Measurements from ENCODE around the gene CASQ1.

The CASQ1 gene

GRCh38 chr1:160214481-160215140, 24.2 kb downstream of the CASQ1 start:
- no peaks in the 10 kb centered on the region for H3K9me3 Mint-ChIP-seq
- no peaks in the 10 kb centered on the region for H3K4me1 Mint-ChIP-seq (ENCODE audit: low read depth)
- H3K27me3 Mint-ChIP-seq (ENCODE audit: low read depth) = no peaks in the 10 kb centered on the region
- peaks cover 32% of the 10 kb centered on the region for H3K36me3 Mint-ChIP-seq (ENCODE audit: low read depth)
- no peak overlapping the region for H3K4me3 Mint-ChIP-seq
- no peak for DNase-seq (ENCODE audit: low spot score)
- H3K27ac Mint-ChIP-seq = no peak overlapping the region

GRCh38 chr1:160216301-160216700, 25.9 kb downstream of the CASQ1 start:
- no peak overlapping the region for H3K4me3 Mint-ChIP-seq
- no peak overlapping the region for H3K27ac Mint-ChIP-seq

GRCh38 chr1:160217481-160218051, 27.2 kb downstream of the CASQ1 start:
- Mint-ChIP-seq H3K4me3 (no peak overlapping the region), H3K9me3 (no peaks in the 10 kb centered on the region), H3K27me3 (ENCODE audit: low read depth) (no peaks in the 10 kb centered on the region), H3K4me1 (ENCODE audit: low read depth) (no peaks in the 10 kb centered on the region), H3K36me3 (ENCODE audit: low read depth) (peaks cover 42% of the 10 kb centered on the region), H3K27ac (no peak overlapping the region)
- no peak for DNase-seq (ENCODE audit: low spot score)

More at GRCh38 chr1:160216301-160216700, 25.9 kb downstream of the CASQ1 start:
- no peaks in the 10 kb centered on the region for H3K27me3 Mint-ChIP-seq (ENCODE audit: low read depth)
- no peaks in the 10 kb centered on the region for H3K4me1 Mint-ChIP-seq (ENCODE audit: low read depth)
- peaks cover 43% of the 10 kb centered on the region for H3K36me3 Mint-ChIP-seq (ENCODE audit: low read depth)
- H3K9me3 Mint-ChIP-seq = no peaks in the 10 kb centered on the region
- no peak for DNase-seq (ENCODE audit: low spot score)

- H3K27me3 Mint-ChIP-seq (ENCODE audit: low read depth) = no peaks in the 10 kb centered on the region
- H3K4me3 Mint-ChIP-seq = no peak overlapping the region
- H3K27ac Mint-ChIP-seq = no peak overlapping the region
- no peaks in the 10 kb centered on the region for H3K9me3 Mint-ChIP-seq
- peaks cover 43% of the 10 kb centered on the region for H3K36me3 Mint-ChIP-seq (ENCODE audit: low read depth)
- DNase-seq (ENCODE audit: low spot score) = no peak
- H3K4me1 Mint-ChIP-seq (ENCODE audit: low read depth) = no peaks in the 10 kb centered on the region
These were observed 28.9 kb downstream of the CASQ1 start for GRCh38 chr1:160219062-160219929.

GRCh38 chr1:160220301-160220700, 29.9 kb downstream of the CASQ1 start:
- H3K27ac Mint-ChIP-seq = no peak overlapping the region
- no peaks in the 10 kb centered on the region for H3K4me1 Mint-ChIP-seq (ENCODE audit: low read depth)
- H3K9me3 Mint-ChIP-seq = no peaks in the 10 kb centered on the region
- no peak overlapping the region for H3K4me3 Mint-ChIP-seq
- peaks cover 44% of the 10 kb centered on the region for H3K36me3 Mint-ChIP-seq (ENCODE audit: low read depth)
- DNase-seq (ENCODE audit: low spot score) = no peak
- no peaks in the 10 kb centered on the region for H3K27me3 Mint-ChIP-seq (ENCODE audit: low read depth)

- Mint-ChIP-seq H3K27ac (no peak overlapping the region), H3K4me1 (ENCODE audit: low read depth) (no peaks in the 10 kb centered on the region), H3K9me3 (no peaks in the 10 kb centered on the region), H3K4me3 (no peak overlapping the region), H3K27me3 (ENCODE audit: low read depth) (no peaks in the 10 kb centered on the region), H3K36me3 (ENCODE audit: low read depth) (peaks cover 40% of the 10 kb centered on the region)
- DNase-seq (ENCODE audit: low spot score) = no peak
These were observed 30.7 kb downstream of the CASQ1 start for GRCh38 chr1:160221089-160221488.

GRCh38 chr1:160222546-160222945, 32.2 kb downstream of the CASQ1 start:
- Mint-ChIP-seq H3K36me3 (ENCODE audit: low read depth) (peaks cover 41% of the 10 kb centered on the region), H3K27ac (no peak overlapping the region), H3K4me1 (ENCODE audit: low read depth) (no peaks in the 10 kb centered on the region), H3K4me3 (no peak overlapping the region), H3K9me3 (no peaks in the 10 kb centered on the region), H3K27me3 (ENCODE audit: low read depth) (no peaks in the 10 kb centered on the region)
- no peak for DNase-seq (ENCODE audit: low spot score)

GRCh38 chr1:160224606-160225005, 34.2 kb downstream of the CASQ1 start:
- Mint-ChIP-seq H3K27me3 (ENCODE audit: low read depth) (no peaks in the 10 kb centered on the region), H3K27ac (no peak overlapping the region), H3K4me1 (ENCODE audit: low read depth) (no peaks in the 10 kb centered on the region), H3K9me3 (no peaks in the 10 kb centered on the region), H3K4me3 (no peak overlapping the region), H3K36me3 (ENCODE audit: low read depth) (peaks cover 47% of the 10 kb centered on the region)
- no peak for DNase-seq (ENCODE audit: low spot score)

GRCh38 chr1:160225345-160225744, 35.0 kb downstream of the CASQ1 start:
- peaks cover 48% of the 10 kb centered on the region for H3K36me3 Mint-ChIP-seq (ENCODE audit: low read depth)
- H3K9me3 Mint-ChIP-seq = no peaks in the 10 kb centered on the region
- H3K27me3 Mint-ChIP-seq (ENCODE audit: low read depth) = no peaks in the 10 kb centered on the region
- H3K4me1 Mint-ChIP-seq (ENCODE audit: low read depth) = no peaks in the 10 kb centered on the region
- H3K27ac Mint-ChIP-seq = no peak overlapping the region
- no peak for DNase-seq (ENCODE audit: low spot score)
- H3K4me3 Mint-ChIP-seq = no peak overlapping the region

GRCh38 chr1:160226623-160227022, 36.2 kb downstream of the CASQ1 start:
- Mint-ChIP-seq H3K27ac (no peak overlapping the region), H3K9me3 (no peaks in the 10 kb centered on the region), H3K27me3 (ENCODE audit: low read depth) (no peaks in the 10 kb centered on the region), H3K4me1 (ENCODE audit: low read depth) (no peaks in the 10 kb centered on the region), H3K36me3 (ENCODE audit: low read depth) (peaks cover 48% of the 10 kb centered on the region), H3K4me3 (no peak overlapping the region)
- DNase-seq (ENCODE audit: low spot score) = no peak

GRCh38 chr1:160227034-160227433, 36.7 kb downstream of the CASQ1 start:
- Mint-ChIP-seq H3K36me3 (ENCODE audit: low read depth) (peaks cover 48% of the 10 kb centered on the region), H3K4me3 (no peak overlapping the region), H3K9me3 (no peaks in the 10 kb centered on the region), H3K4me1 (ENCODE audit: low read depth) (no peaks in the 10 kb centered on the region), H3K27ac (no peak overlapping the region), H3K27me3 (ENCODE audit: low read depth) (no peaks in the 10 kb centered on the region)
- DNase-seq (ENCODE audit: low spot score) = no peak

GRCh38 chr1:160227561-160227960, 37.2 kb downstream of the CASQ1 start:
- Mint-ChIP-seq H3K36me3 (ENCODE audit: low read depth) (peaks cover 42% of the 10 kb centered on the region), H3K4me1 (ENCODE audit: low read depth) (no peaks in the 10 kb centered on the region)

GRCh38 chr1:160228431-160228830, 38.1 kb downstream of the CASQ1 start:
- H3K36me3 Mint-ChIP-seq (ENCODE audit: low read depth) = peaks cover 43% of the 10 kb centered on the region
- no peaks in the 10 kb centered on the region for H3K9me3 Mint-ChIP-seq
- no peaks in the 10 kb centered on the region for H3K4me1 Mint-ChIP-seq (ENCODE audit: low read depth)
- no peak overlapping the region for H3K4me3 Mint-ChIP-seq
- no peak overlapping the region for H3K27ac Mint-ChIP-seq
- no peaks in the 10 kb centered on the region for H3K27me3 Mint-ChIP-seq (ENCODE audit: low read depth)
- no peak for DNase-seq (ENCODE audit: low spot score)

More at GRCh38 chr1:160227561-160227960, 37.2 kb downstream of the CASQ1 start:
- no peak for DNase-seq (ENCODE audit: low spot score)
- H3K27me3 Mint-ChIP-seq (ENCODE audit: low read depth) = no peaks in the 10 kb centered on the region
- no peaks in the 10 kb centered on the region for H3K9me3 Mint-ChIP-seq
- no peak overlapping the region for H3K27ac Mint-ChIP-seq
- H3K4me3 Mint-ChIP-seq = no peak overlapping the region

- no peak overlapping the region for H3K27ac Mint-ChIP-seq
- no peaks in the 10 kb centered on the region for H3K9me3 Mint-ChIP-seq
- H3K4me3 Mint-ChIP-seq = no peak overlapping the region
- DNase-seq (ENCODE audit: low spot score) = no peak
- peaks cover 46% of the 10 kb centered on the region for H3K36me3 Mint-ChIP-seq (ENCODE audit: low read depth)
- H3K27me3 Mint-ChIP-seq (ENCODE audit: low read depth) = no peaks in the 10 kb centered on the region
- H3K4me1 Mint-ChIP-seq (ENCODE audit: low read depth) = peaks cover 6% of the 10 kb centered on the region
These were observed 42.5 kb downstream of the CASQ1 start for GRCh38 chr1:160232911-160233310.
